ENCODE results near the gene PXN. TPM values are rescaled to one million over a fixed set of nuclear protein-coding genes. Genes with fewer than 3 reads are reported as not detected.

Gene PXN
- 146 TPM for polyA plus RNA-seq (2013, experiment 1 of 2; ENCODE audit: insufficient read length)
- polyA plus RNA-seq (2013, experiment 2 of 2; ENCODE audit: insufficient read length), result 143 TPM

- peak; percentile 80 for DNase-seq
Observed at GRCh38 chr12:120265473-120266179, at the start of gene PXN. PXN (minus strand) TSS chr12:120265730; CDS start chr12:120265629, 101 bp downstream.

GRCh38 chr12:120314220-120314619 is 48.7 kb upstream of the PXN start:
- DNase-seq, result no peak

DNA sequence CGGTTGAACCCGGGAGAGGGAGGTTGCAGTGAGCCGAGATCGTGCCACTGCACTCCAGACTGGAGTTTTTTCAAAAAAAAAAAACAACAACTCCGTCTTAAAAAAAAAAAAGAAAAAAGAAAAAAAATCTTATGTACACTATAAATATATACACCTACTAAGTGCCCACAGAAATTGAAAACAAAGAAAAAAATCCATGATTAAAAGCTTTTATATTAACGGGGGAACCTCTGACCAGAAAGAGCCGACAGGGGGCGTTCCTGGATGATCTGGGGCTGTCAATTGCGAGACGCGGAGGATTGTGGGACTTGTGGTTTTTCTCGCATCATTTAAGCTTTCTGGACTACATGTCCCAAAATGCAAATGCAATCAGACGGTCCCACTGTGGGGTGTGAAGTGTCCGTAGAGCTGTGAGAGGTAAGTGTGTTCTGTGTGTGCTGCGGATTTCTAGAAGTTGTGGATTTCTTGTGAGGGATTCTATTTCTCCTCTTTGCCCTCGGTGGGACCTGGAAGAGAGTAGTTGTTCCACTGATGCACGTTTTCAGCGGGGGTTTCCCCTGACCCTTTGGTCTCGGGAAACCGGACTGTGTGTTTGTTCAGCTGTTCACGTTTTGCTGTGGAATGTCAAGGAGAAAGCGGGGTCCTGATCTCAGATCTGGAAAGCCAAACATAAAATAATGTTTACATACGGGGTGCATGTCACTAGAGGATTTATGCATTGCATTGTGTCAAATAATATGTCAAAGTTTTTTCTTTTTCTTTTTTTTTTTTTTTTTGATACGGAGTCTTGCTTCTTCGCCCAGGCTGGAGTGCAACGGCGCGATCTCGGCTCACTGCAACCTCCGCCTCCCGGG is 36.7 kb upstream of the PXN start, which contains the start of gene SIRT4:
TSS of gene SIRT4 (plus strand) at position 360 of the 854 bp plus-strand sequence. CDS start 1,241 bp downstream, outside the sequence.
- peak; percentile 93 for DNase-seq

- DNase-seq, result peak; percentile 98
Observed at GRCh38 chr12:120292661-120293531, 27.4 kb upstream of the PXN start, which contains the start of gene RNU4-1. RNU4-1 (minus strand) TSS chr12:120293237.

GRCh38 chr12:120292411-120292660 is 26.8 kb upstream of the PXN start:
- no peak for DNase-seq

DNA sequence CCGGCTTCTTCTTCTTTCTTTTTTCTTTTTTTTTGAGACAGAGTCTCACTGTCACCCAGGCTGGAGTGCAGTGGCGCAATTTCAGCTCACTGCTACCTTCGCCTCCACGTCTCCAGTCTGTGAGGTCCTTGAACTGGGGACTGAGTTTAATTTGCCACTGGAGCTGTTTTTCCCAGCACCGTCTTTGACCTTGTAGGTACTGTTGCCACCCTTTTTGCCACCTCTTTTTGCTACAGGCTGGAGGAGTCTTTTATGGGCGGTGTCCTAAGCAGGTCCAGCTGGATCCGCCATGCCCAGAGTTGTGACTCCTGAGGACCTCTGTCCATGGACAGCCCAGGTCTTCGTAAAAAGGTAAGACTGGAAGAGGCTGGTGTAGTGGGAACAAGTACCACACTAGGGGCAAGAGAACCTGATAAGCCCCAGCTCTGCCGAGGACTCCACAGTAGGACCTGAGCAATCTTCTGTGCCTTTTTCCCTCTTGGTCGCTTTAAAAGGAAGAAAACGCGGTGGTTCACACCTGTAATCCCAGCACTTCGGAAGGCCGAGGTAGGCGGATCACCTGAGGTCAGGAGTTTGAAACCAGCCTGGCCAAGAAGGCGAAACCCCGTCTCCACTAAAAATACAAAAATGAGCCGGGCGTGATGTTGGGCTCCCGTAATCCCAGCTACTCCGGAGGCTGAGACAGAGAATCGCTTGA is 25.2 kb upstream of the PXN start:
- DNase-seq, result no peak

DNA sequence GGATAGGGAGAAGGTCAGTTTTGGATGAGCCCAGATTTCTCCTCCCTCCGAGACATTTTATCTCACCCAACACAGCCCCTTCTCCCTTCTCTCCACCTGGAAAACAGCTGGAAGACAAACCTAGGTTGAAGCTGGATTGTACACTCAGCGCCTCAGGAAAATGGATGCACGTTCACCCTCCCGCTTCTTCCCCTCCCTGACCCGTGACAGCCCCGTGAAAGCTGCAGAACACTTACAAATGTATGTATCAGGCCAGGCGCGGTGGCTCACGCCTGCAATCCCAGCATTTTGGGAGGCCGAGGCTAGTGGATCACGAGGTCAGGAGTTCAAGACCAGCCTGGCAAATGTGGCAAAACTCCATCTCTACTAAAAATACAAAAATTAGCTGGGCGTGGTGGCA is 22.0 kb upstream of the PXN start:
- DNase-seq, result no peak

GRCh38 chr12:120286768-120287490 is 21.4 kb upstream of the PXN start:
- no peak for DNase-seq

GRCh38 chr12:120284381-120284780 is 18.9 kb upstream of the PXN start:
- DNase-seq, result no peak

DNA sequence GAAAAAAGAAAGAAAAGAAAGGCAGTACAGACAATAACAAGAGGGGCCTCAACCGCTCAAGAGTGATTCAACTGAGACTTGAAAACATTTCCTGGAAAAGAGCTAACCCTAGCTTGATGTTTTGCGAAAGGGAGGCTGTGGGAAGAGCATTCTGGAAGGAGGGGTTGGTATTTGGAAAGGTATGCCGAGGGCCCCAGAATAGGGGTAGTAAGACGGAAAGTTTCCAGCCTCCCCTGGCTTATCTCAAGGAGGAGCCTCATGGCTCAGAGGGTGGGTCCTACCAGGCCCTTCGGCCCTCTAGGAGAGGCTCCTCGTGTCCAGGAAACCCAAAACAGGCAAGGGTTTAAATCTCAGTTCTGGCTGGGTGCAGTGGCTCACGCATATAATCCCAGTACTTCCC is 17.8 kb upstream of the PXN start:
- peak; percentile 31 for DNase-seq

DNA sequence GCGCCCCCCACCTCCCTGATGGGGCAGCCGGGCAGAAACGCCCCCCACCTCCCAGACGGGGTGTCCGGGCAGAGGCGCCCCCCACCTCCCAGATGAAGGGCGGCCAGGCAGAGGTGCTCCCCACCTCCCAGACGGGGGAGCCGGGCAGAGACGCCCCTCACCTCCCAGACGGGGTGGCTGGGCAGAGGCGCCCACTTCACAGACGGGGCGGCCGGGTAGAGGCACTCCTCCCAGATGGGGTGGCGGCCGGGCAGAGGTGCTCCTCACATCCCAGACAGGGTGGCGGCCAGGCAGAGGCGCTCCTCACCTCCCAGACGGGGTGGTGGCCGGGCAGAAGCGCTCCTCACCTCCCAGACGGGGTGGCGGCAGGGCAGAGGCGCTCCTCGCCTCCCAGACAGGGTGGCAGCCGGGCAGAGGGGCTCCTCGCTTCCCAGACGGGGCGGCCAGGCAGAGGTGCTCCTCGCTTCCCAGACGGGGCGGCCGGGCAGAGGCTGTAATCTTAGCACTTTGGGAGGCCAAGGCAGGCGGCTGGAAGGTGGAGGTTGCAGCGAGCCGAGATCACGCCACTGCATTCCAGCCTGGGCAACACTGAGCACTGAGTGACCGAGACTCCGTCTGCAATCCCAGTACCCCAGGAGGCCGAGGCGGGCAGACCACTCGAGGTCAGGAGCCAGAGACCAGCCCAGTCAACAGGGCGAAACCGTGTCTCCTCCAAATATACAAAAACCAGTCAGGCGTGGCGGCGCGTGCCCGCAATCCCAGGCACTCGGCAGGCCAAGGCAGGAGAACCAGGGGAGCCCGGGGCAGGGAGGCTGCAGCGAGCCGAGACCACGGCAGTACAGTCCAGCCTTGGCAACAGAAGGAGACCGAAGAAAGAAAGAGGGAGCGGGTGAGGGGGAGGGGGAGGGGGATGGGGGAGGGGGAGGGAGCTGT is 12.9 kb upstream of the PXN start:
- no peak for DNase-seq

- DNase-seq, result peak; percentile 60
Observed at GRCh38 chr12:120276734-120277133, 11.2 kb upstream of the PXN start.

DNA sequence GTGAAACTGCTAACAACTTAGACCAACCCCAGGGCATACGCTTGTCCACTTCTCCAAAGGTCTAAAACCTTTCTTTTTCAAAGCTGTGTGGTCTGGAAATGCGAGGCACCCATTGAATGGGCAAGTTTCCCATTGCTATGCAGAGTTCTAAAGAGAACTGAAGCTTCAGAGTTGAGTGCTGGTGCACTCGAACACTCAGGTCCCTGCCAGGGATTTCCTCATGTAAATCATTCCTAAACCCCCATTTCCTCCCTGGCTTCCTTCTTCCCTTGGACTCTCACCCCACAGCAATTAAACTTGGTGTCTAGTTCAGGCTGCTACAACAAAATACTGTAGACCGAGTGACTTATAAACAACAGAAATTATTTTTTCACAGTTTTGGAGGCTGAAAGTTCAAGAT is 2.2 kb upstream of the PXN start:
- DNase-seq, result no peak

GRCh38 chr12:120266180-120266870 is 795 bp upstream of the PXN start:
- DNase-seq, result no peak

DNA sequence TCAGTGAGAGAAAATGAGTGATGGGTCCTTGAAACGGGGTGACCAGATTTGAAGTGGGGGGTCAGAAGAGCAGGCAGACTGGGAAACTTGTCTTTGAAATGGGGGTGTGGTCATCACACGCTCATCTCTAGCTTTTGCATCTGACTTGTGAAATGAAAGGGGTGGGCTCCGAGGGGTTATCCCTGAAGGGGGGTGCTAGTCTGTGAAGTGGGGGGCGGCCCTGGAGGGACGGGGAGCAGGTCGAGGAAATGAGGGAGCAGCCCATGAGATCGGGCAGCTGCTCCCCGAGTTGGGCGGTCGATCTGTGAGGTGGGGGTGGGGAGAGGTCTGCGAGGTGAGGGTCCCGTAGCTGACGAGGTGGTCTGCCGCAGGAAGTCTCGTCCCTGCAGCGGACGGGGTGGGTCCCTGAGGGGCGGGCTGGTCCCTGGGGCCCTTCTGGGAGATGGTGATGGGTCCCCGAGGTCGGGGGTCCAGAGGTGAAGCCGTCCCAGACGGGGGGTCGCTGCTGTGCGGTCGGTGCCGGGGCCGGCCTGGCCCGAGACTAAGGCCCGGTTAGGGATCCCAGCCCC is 542 bp downstream of the PXN start:
- no peak for DNase-seq

- no peak for DNase-seq
Observed at GRCh38 chr12:120264086-120264903, 1.2 kb downstream of the PXN start.

- DNase-seq, result no peak
Observed at GRCh38 chr12:120263748-120264085, 1.8 kb downstream of the PXN start.

Data from fibroblast of skin of abdomen (primary cell).